Right forelimb (tissue), 1 donor: ENCODE results near the gene NXN.
"Not testable (repeated sequence)": the region's sequence is repeated elsewhere in the genome, so short reads cannot be mapped to it uniquely, and the experiment has no call there.

Experiments
- DNase-seq: peaks from one replicate; pipeline ENCODE4 v3.0.0-alpha.2; 2018

Gene NXN

DNA sequence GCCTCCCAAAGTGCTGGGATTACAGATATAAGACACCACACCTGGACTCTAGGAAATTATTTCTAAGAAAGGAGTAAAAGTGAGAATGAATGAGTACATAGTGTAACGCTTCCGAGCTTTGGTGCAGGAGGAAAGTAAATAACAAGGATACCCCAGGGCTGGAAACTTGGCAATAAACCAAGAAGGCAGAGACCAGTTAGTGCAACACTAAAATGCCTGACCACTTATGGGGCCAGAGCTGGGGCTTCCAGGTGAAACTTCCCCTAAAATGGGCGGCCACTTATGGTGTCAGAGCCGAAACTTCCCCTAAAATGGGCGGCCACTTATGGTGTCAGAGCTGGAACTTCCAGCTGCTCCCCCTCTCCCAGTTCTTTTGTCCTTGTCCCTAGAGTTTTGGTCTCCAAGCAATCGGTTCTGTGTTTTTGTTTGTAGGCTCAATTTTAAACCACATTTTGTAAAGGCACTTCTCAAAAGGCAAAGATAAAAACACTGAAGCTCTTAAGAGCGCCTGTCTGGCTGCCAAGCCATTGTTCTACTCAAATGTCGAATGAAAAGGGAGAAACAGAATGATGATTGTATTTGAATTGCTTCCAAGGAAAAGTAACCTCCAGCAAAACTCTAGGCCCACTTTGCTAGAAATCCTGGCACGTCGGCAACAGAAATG is 63.9 kb downstream of the NXN start:
- peak; percentile 77 for DNase-seq

DNA sequence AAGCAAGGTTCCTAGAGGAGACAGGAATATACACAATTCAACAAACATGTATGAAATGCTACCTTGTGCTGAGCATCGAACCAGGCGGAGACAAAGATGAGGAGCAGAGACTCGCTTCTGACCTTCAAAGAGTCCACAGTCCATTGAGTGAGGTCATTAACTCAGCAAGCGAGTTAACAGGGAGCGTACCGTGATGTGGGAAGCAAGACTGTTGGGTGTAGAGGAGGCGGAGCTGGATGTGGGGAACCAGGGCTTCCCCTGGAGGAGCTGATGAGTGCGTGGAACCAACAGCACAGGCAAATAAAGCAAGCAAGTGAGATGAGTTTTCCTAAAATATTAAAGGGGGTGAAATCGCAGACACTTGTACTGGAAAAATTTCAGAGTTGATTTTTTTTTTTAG is 65.0 kb downstream of the NXN start:
- no peak for DNase-seq

- no peak for DNase-seq
Measured at GRCh38 chr17:913207-913606, 66.4 kb downstream of the NXN start.

DNA sequence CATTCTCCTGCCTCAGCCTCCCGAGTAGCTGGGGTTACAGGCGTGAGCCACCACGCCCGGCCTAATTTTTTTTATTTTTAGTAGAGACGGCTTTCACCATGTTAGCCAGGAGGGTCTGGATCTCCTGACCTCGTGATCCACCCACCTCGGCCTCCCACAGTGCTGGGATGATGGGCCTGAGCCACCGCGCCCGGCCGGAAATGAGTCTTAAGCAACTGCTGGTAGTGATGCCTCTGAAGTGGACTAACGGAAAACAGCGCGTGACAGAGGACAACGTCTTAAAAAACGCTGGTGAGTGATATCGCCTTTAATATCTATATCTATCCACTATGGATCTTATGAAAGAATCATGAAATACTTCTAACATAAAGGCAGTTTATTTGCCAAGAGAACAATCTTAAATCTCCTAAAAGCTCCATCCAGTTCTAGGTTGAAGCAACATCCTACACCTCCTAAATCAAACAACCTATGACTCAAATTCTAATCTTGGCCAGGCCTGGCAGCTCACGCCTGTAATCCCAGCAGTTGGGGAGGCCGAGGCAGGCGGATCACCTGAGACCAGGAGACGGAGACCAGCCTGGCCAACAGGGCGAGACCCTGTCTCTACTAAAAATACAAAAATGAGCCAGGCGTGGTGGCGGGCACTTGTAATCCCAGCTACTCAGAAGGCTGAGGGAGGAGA is 69.8 kb downstream of the NXN start:
- DNase-seq: no peak

GRCh38 chr17:907725-908124 is 71.9 kb downstream of the NXN start:
- DNase-seq: no peak

DNA sequence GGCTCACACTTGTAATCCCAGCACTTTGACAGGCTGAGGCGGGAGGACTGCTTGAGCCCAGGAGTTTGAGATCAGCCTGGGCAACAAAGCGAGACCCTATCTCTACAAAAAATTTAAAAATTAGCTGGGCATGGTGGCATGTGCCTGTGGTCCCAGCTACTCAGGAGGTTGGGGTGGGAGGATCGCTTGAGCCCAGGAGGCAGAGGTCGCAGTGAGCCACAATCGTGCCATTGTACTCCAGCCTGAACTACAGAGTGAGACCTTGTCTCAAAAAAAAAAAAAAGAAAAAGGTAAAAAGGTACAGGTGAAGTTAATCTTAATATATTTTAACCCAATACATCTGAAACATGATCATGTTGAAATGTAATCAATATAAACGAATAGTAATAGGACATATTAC is 73.9 kb downstream of the NXN start:
- not testable (repeated sequence) for DNase-seq

DNA sequence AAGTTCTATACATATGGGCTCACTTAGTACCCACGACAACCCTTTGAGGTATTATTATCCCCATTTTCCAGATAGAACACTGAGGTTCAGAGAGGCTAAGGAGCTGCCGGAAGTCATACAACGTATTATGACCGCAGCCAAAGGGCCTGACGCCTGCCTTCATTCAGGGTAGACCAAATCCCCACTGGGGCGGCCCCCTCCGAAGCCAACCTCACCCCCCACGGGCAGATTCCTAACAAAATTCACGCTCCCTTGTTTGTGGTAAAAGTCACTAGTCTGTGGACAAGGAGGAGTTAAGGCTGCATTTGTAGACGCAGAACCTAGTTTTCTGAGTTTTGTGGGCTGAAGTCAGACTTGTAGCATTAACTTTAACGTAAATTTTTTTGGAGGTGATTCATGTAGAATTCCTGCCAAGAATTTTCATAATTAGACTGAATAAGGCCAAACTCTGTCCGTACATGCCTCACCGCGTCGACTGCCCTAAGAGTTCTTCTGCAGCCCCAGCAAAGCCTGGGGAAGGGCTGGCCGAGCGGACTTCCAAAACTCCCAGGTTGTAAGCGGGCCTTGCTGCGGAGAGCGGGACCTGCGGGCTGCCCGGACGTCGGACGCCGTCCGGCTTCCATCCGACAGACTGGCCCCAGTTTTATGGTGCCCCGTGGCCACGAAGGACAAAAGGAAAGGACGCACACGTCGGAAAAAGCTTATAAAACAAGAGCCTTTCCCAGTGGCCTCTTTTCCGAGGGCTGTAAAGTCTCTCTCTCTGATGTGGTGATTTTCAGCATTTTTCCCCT is 75.7 kb downstream of the NXN start:
- peak; percentile 56 for DNase-seq

- DNase-seq: no peak
Measured at GRCh38 chr17:902463-902862, 77.1 kb downstream of the NXN start.

GRCh38 chr17:901964-902363 is 77.6 kb downstream of the NXN start:
- no peak for DNase-seq

DNA sequence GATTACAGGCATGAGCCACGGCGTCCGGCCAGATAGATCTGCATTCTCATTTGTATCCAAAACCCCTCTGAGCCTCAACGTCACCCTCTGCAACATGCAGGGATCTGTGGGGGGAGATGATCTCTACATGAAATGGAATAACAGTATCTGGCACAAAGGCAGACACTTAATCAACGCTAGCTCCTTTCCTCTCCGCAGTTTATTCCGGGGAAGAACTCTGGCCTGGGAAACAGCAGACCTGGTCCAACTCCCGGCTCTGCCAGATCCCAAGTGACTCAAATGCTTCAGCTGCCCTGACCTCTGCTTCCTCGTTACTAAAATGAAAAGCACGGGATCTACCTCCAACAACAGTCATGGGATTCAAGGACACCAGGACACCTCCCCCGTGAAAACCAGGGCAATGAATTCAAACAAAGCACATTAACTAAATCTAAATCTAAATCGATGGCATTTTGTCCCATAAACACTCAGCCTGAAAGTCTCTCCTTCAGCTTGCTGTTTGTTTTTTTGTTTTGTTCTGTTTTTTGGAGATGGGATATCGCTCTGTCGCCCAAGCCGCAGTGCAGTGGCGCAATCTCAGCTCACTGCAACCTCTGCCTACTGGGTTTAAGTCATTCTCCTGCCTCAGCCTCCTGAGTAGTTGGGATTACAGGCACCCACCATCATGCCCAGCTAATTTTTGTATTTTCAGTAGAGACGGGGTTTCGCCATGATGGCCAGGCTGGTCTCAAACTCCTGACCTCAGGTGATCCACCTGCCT is 78.2 kb downstream of the NXN start:
- DNase-seq: peak; percentile 67

GRCh38 chr17:900336-900934 is 79.1 kb downstream of the NXN start:
- no peak for DNase-seq

GRCh38 chr17:897970-898619 is 81.5 kb downstream of the NXN start:
- DNase-seq: no peak

DNA sequence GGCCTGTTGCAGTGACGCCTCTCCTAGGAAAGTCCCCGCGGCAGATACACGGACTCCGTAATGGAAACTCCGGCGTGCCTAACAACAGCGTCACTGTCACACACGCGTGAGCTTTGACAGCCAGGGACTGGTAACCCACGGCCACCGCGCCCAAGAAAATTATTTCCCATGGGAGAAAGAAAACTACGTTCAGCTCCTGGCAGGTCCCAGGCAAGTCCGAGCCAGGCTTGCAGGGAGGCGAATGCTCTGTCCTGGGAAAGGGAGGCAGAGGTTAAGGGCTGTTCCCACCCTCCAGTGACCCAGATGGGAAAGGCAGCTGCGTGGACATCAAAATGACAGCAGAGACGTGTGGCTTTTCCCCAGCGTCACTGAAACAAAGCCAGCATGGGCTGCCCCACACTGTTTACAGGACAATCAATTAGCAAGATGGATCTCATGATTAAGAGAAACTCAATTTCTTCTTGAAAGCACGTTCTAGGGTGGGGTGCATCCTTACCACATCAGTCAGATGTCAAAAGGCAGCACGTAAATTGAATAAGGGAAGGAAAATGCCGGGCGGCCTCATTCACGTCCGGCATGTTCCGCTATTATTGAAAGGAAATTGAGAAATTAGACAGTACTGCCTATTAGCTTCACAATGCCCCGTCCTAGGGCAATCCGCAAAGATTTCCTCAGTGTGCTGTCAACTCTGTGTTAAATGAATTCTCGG is 82.5 kb downstream of the NXN start:
- no peak for DNase-seq

DNA sequence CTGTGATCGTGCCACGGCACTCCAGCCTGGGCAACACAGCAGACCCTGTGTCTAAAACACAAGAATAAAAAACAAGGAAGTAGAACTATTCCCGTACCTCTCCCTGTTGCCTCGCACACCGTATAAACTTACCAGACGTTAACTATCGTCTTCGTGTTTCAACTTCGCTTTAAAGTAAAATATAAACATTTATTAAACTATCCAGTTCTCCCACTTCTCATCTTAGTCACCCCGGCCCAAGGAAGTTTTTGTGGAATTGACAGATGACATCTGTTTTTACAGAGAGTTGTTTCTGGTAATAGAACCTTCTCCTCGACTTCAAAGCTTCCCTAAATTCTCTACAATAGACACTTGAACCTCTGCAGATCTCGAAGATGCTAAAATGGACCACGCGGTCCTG is 83.1 kb downstream of the NXN start:
- no peak for DNase-seq

DNA sequence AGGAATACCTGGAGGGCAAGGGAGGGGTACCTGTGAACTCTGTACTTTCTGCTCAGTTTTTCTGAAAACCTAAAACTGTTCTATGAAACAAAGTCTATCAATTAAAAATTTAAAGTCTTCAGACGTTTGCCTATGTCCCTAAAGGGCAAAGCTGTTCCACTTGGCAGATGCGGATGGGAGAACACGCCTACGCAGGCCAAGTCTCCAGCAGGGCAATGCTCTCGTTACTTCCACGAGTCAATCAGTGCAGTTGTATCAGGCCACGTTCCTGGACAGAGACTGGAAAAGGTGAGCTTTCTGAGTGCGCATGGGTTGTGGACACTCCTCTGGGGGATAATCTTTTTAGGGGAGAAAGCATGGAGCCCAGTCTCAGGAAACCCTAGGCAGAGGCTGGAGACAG is 86.6 kb downstream of the NXN start:
- no peak for DNase-seq

GRCh38 chr17:888998-889441 is 90.6 kb downstream of the NXN start:
- DNase-seq: no peak

GRCh38 chr17:887551-888209 is 91.9 kb downstream of the NXN start:
- DNase-seq: no peak

DNA sequence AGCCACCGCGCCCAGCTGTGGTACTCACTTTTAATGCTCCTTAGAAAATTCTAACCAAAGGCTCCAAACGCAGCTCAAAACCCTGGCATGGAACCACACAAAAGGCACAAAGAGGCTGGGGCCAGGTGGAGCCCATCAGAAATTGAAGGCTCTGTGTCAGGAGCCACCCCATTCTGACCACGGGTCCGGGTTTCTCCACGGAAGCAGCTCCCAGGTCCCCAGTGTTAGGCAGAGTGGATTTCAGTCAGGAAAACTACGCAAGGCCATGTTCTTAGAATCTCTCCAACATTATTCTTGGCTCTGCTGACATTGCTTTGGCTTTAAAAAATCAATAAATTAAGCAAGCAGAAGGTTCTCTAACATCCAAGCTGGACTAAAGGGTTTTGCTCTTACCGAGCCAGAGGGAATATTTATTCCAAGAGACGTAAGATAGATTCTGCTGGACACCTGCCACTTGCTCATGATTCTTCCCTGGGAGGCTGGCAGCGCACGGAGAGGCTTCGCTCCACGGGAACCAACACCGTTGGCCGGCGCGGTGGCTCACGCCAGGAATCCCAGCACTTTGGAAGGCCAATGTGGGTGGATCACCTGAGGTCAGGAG is 93.5 kb downstream of the NXN start:
- peak; percentile 74 for DNase-seq

DNA sequence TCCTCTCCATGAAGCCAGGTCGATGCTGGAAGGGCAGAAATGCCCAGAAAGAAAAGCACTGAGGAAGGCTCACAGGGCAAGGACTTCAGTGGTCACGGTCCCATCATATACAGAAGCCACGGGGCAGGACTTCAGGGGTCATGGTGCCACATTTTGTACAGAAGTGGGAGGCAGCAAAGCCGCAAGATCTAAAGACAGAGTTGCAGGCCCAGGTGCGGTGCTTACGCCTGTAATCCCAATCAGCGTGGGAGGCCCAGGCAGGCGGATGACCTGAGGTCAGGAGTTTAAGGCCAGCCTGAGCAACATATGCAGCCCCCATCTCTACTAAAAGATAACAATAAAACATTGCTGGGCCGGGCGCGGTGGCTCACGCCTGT is 96.0 kb downstream of the NXN start:
- no peak for DNase-seq

GRCh38 chr17:882827-883585 is 96.6 kb downstream of the NXN start:
- no peak for DNase-seq
